GM10248 (cell line): ENCODE data around the gene ANTXR1.

Experiments used
- CTCF ChIA-PET: fragments of 300-600 bp; sonication (Branson Sonifier 250); formaldehyde crosslinking; extraction: SDS; loops from one replicate; lab custom pipeline; 2021; ENCODE audit warnings: antibody characterized with exemption; lab: Yijun Ruan, JAX
- POLR2A ChIA-PET: fragments of 350-650 bp; sonication (Branson Sonifier 250); formaldehyde crosslinking; extraction: SDS; loops from one replicate; lab custom pipeline; 2020; ENCODE audit warnings: antibody characterized with exemption; lab: Yijun Ruan, JAX
- DNase-seq: peaks from one replicate; pipeline ENCODE4 v3.0.0; 2012; ENCODE audit errors: extremely low spot score
- CTCF ChIP-seq: IDR thresholded peaks from 2 replicates; pipeline ENCODE4 v1.5.1; 2012; ENCODE audit warnings: mild to moderate bottlenecking, low read depth; ENCODE audit errors: extremely low read depth, missing control alignments, control extremely low read depth

ANTXR1 gene

GRCh38 chr2:69177785-69178636, 165.0 kb downstream of the ANTXR1 start:
- TF ChIP-seq CTCF: no peak
- no peak for DNase-seq
- CTCF ChIA-PET: no interaction called here
- POLR2A ChIA-PET: no interaction called here

GRCh38 chr2:69178756-69179155, 165.8 kb downstream of the ANTXR1 start:
- TF ChIP-seq CTCF: no peak
- ChIA-PET CTCF (no interaction called here), POLR2A (no interaction called here)
- no peak for DNase-seq

- ChIA-PET POLR2A (no interaction called here), CTCF (no interaction called here)
- DNase-seq: no peak
- TF ChIP-seq CTCF: no peak
These were observed 167.2 kb downstream of the ANTXR1 start for GRCh38 chr2:69180227-69180626.

GRCh38 chr2:69180974-69181373, 168.0 kb downstream of the ANTXR1 start:
- DNase-seq: no peak
- no peak for TF ChIP-seq CTCF
- POLR2A ChIA-PET: no interaction called here
- CTCF ChIA-PET: interaction anchor here (1.0 to 1.3 kb wide), 3 partner anchors 11 to 15 kb away, joined by 3 to 4 read pairs (median 4); no protein-coding TSS in a partner anchor

- CTCF ChIA-PET: interaction anchor here (1.0 to 1.6 kb wide), 4 partner anchors 9 to 14 kb away, joined by 3 to 8 read pairs (median 4); no protein-coding TSS in a partner anchor
These were observed 168.9 kb downstream of the ANTXR1 start for GRCh38 chr2:69181806-69182427.

More at GRCh38 chr2:69181806-69182427, 168.9 kb downstream of the ANTXR1 start:
- DNase-seq: no peak
- TF ChIP-seq CTCF: no peak
- POLR2A ChIA-PET: no interaction called here
